ENCODE measurements around the gene REEP6. TPM values are rescaled to one million over a fixed set of nuclear protein-coding genes. Genes with fewer than 3 reads are reported as not detected.

Gene REEP6
- polyA plus RNA-seq, 1 of the 3 experiments (the other 2 are of a cell fraction): 9.1 TPM

- H4K20me1 ChIP-seq (ENCODE audit: insufficient read depth): 0 out of 2 replicates have a peak, but pooled peaks cover 4% of the 10 kb centered on the region
Measured at GRCh38 chr19:1461862-1462261, 29.1 kb upstream of the REEP6 start.

GRCh38 chr19:1465191-1466016 lies 25.6 kb upstream of the REEP6 start:
- TF ChIP-seq USF2 (IDR thresholded peaks at IDR 0.05; ENCODE audit: borderline replicate concordance, low read depth, low read length): no peak
- TF ChIP-seq JUND (IDR thresholded peaks at IDR 0.05): no peak
- TF ChIP-seq FOXM1 (IDR thresholded peaks at IDR 0.05; ENCODE audit: low read depth): no peak
- TF ChIP-seq TCF12 (IDR thresholded peaks at IDR 0.05): no peak
- TF ChIP-seq ZBTB33 (IDR thresholded peaks at IDR 0.05; ENCODE audit: borderline replicate concordance, low read depth): no peak
- no peak for TF ChIP-seq EP300 (IDR thresholded peaks at IDR 0.05; ENCODE audit: borderline replicate concordance in 1 of 2, low read depth in 1 of 2, low read length in 1 of 2)
- TF ChIP-seq MXI1 (IDR thresholded peaks at IDR 0.05; ENCODE audit: low read depth, low read length): no peak
- no peak for TF ChIP-seq RCOR1 (IDR thresholded peaks at IDR 0.05; ENCODE audit: low read length)
- no peak for TF ChIP-seq FOXJ3 (CRISPR knock-in tag; IDR thresholded peaks at IDR 0.05)
- no peak for TF ChIP-seq TEAD4 (IDR thresholded peaks at IDR 0.05; ENCODE audit: borderline replicate concordance, insufficient read depth)
- no peak for TF ChIP-seq GATA2 (CRISPR knock-in tag; IDR thresholded peaks at IDR 0.05)
- TF ChIP-seq GABPA (IDR thresholded peaks at IDR 0.05; ENCODE audit: low read depth): no peak
- TF ChIP-seq TAF1 (IDR thresholded peaks at IDR 0.05; ENCODE audit: borderline replicate concordance, low read depth, low read length): no peak
- no peak for TF ChIP-seq USF1 (IDR thresholded peaks at IDR 0.05; ENCODE audit: borderline replicate concordance, low read depth)
- TF ChIP-seq SMC3 (IDR thresholded peaks at IDR 0.05; ENCODE audit: low read depth, low read length): no peak
- Histone ChIP-seq H3K79me2 (ENCODE audit: insufficient read depth) (no peaks in the 10 kb centered on the region), H3K9ac (no peak overlapping the region), H4K20me1 (ENCODE audit: insufficient read depth) (0 out of 2 replicates have a peak, but pooled peaks cover 4% of the 10 kb centered on the region), H3K4me1 (ENCODE audit: control insufficient read depth in 1 of 2, insufficient read depth in 2 of 2, low read depth in 1 of 2, low read length in 1 of 2) (no peaks in the 10 kb centered on the region), H3K27ac (ENCODE audit: low read depth in 2 of 2, low read length in 1 of 2) (no peak overlapping the region), H2AFZ (ENCODE audit: low read depth) (no peak overlapping the region), H3K4me3 (ENCODE audit: low read depth in 2 of 2, low read length in 1 of 2) (no peak overlapping the region), H3K27me3 (ENCODE audit: insufficient read depth) (no peaks in the 10 kb centered on the region), H3F3A (replicated peaks; ENCODE audit: insufficient read depth) (peaks cover 3% of the 10 kb centered on the region), H3K36me3 (replicated peaks in 1 of 2; ENCODE audit: control insufficient read depth in 1 of 2, insufficient read depth in 2 of 2, low read length in 1 of 2) (peaks cover 4 to 24% of the 10 kb centered on the region in 2 experiments), H3K9me2 (no peaks in the 10 kb centered on the region), H3K9me3 (no peaks in the 10 kb centered on the region), H3K4me2 (no peak overlapping the region)
- DNase-seq: no peak
- 96% methylated on average over 18 of the region's 83 CpGs for WGBS (ENCODE audit: low lambda C conversion rate)
- ChIA-PET CTCF (interaction anchor here (0.6 to 1.2 kb wide), 2 partner anchors 11 to 20 kb away, joined by 3 read pairs; no protein-coding TSS in a partner anchor), POLR2A (interaction anchor here (0.7 kb wide), 1 partner anchor 11 kb away, joined by 5 read pairs; no protein-coding TSS in a partner anchor)

More at GRCh38 chr19:1461862-1462261, 29.1 kb upstream of the REEP6 start:
- CTCF ChIA-PET: no interaction called here
- no peak for DNase-seq
- Histone ChIP-seq H3K4me3 (ENCODE audit: low read depth in 2 of 2, low read length in 1 of 2) (no peak overlapping the region), H3K9ac (no peak overlapping the region), H3K9me3 (no peaks in the 10 kb centered on the region), H3K36me3 (replicated peaks in 1 of 2; ENCODE audit: control insufficient read depth in 1 of 2, insufficient read depth in 2 of 2, low read length in 1 of 2) (peaks cover 4 to 17% of the 10 kb centered on the region in 2 experiments), H3K27me3 (ENCODE audit: insufficient read depth) (no peaks in the 10 kb centered on the region), H3K79me2 (ENCODE audit: insufficient read depth) (no peaks in the 10 kb centered on the region), H3K27ac (ENCODE audit: low read depth in 2 of 2, low read length in 1 of 2) (no peak overlapping the region), H3K4me2 (no peak overlapping the region), H3F3A (replicated peaks; ENCODE audit: insufficient read depth) (peaks cover 3% of the 10 kb centered on the region), H3K9me2 (no peaks in the 10 kb centered on the region), H2AFZ (ENCODE audit: low read depth) (no peak overlapping the region), H3K4me1 (ENCODE audit: control insufficient read depth in 1 of 2, insufficient read depth in 2 of 2, low read depth in 1 of 2, low read length in 1 of 2) (no peaks in the 10 kb centered on the region)
- TF ChIP-seq EP300 (IDR thresholded peaks at IDR 0.05; ENCODE audit: borderline replicate concordance in 1 of 2, low read depth in 1 of 2, low read length in 1 of 2): no peak
- no peak for TF ChIP-seq GATA2 (CRISPR knock-in tag; IDR thresholded peaks at IDR 0.05)
- no peak for TF ChIP-seq TEAD4 (IDR thresholded peaks at IDR 0.05; ENCODE audit: borderline replicate concordance, insufficient read depth)
- TF ChIP-seq POLR2AphosphoS5 (IDR thresholded peaks at IDR 0.05; ENCODE audit: low read depth, low read length): no peak
- no peak for TF ChIP-seq TAF1 (IDR thresholded peaks at IDR 0.05; ENCODE audit: borderline replicate concordance, low read depth, low read length)
- TF ChIP-seq SMC3 (IDR thresholded peaks at IDR 0.05; ENCODE audit: low read depth, low read length): no peak
- no peak for TF ChIP-seq USF1 (IDR thresholded peaks at IDR 0.05; ENCODE audit: borderline replicate concordance, low read depth)
- WGBS (ENCODE audit: low lambda C conversion rate): 95% methylated on average over 15 of the region's 24 CpGs
- POLR2A ChIA-PET: interaction anchor here (1.0 kb wide), 1 partner anchor 10 kb away, joined by 3 read pairs; no protein-coding TSS in a partner anchor

Measured in SK-N-SH (cell line).